Peyer's patch (tissue), 4 donors: ENCODE data around the gene EHBP1.

Experiments
- CTCF ChIP-seq, 6 experiments: fragments of 450-650 bp in 4 of 6; fragments of 200-600 bp in 2 of 6; sonication (generic) in 1 of 6; IDR thresholded peaks; one replicate each; pipeline ENCODE4 v1.5.1; 2017 to 2019; ENCODE audit warnings: antibody characterized with exemption in 6 of 6, mild to moderate bottlenecking in 3 of 6, moderate library complexity in 1 of 6
- POLR2A ChIP-seq, 2 donors: fragments of 450-650 bp; IDR thresholded peaks; one replicate each; pipeline ENCODE4 v1.5.1; 2017; ENCODE audit warnings: antibody characterized with exemption in 2 of 2, mild to moderate bottlenecking in 2 of 2, moderate library complexity in 2 of 2

- no peak for TF ChIP-seq CTCF (IDR thresholded peaks at IDR 0.05)
- TF ChIP-seq POLR2A (IDR thresholded peaks at IDR 0.05): no peak
Observed at GRCh38 chr2:63035660-63036059, 330.1 kb downstream of the EHBP1 start.
